Prostate gland (tissue), 2 donors: Measurements from ENCODE around the gene TMEM256. TPM values are rescaled to one million over a fixed set of nuclear protein-coding genes. Genes with fewer than 3 reads are reported as not detected.
A peak's percentile ranks its signal among the peaks of the same experiment; 100 is the strongest.

Source experiments
- DNase-seq: peaks from one replicate; pipeline ENCODE4 v3.0.0-alpha.2; 2019; ENCODE audit warnings: low spot score
- H3K27ac ChIP-seq, 2 donors: fragments of 200-600 bp; sonication (generic); 2 replicates each; pipeline ENCODE4 v1.5.1; 2017 to 2019
- H3K27me3 ChIP-seq: fragments of 200-600 bp; sonication (generic); replicated peaks from 2 replicates; pipeline ENCODE4 v1.5.1; 2019; ENCODE audit not compliant: insufficient read depth
- H3K36me3 ChIP-seq, 2 donors: fragments of 200-600 bp; sonication (generic); 1 replicate in 1 of 2; 2 replicates in 1 of 2; pipeline versions ENCODE4 v1.5.1 to v1.8.1; 2017 to 2019
- H3K4me1 ChIP-seq: fragments of 200-600 bp; sonication (generic); replicated peaks from 2 replicates; pipeline ENCODE4 v1.5.1; 2019
- H3K4me3 ChIP-seq, 2 donors: fragments of 200-600 bp; sonication (generic); 2 replicates each; pipeline ENCODE4 v1.5.1; 2017 to 2019
- H3K9me3 ChIP-seq: fragments of 200-600 bp; sonication (generic); 2 replicates; pipeline ENCODE4 v1.5.1; 2017
- POLR2A ChIP-seq: fragments of 450-650 bp; IDR thresholded peaks from one replicate; pipeline ENCODE4 v1.6.1; 2016; ENCODE audit warnings: antibody characterized with exemption, mild to moderate bottlenecking
- POLR2AphosphoS5 ChIP-seq: sonication (generic); formaldehyde crosslinking; IDR thresholded peaks from one replicate; pipeline ENCODE4 v1.6.1; 2017; ENCODE audit warnings: antibody characterized with exemption
- WGBS: methylation state at CpG from one replicate; pipeline ENCODE4 v1.1.5; 2018; 5-methylcytosine and 5-hydroxymethylcytosine counted together
- intact Hi-C: fragments of 100-400 bp; cut with DNase I; formaldehyde crosslinking; loops from one replicate; pipeline ENCODE4 v1.14.2; 2022
- total RNA-seq, 2 donors: library from RNA; depleted of rRNA; stranded (reverse); fragments of >200 nt; gene quantifications; one replicate each; pipeline ENCODE4 v1.1.0, GENCODE V29; 2016
- TF ChIP-seq, protein P1 (sequence below), 4 experiments: fragments of 200-600 bp in 2 of 4; fragments of 450-650 bp in 2 of 4; sonication (generic) in 2 of 4; IDR thresholded peaks; 1 replicate in 3 of 4; 2 replicates in 1 of 4; pipeline ENCODE4 v1.5.1; 2016 to 2019; ENCODE audit warnings: antibody characterized with exemption in 4 of 4, mild to moderate bottlenecking in 2 of 4, moderate library complexity in 2 of 4

Gene TMEM256
- total RNA-seq, 2 donors from 2014 or later = 63.0 to 192 TPM

DNA sequence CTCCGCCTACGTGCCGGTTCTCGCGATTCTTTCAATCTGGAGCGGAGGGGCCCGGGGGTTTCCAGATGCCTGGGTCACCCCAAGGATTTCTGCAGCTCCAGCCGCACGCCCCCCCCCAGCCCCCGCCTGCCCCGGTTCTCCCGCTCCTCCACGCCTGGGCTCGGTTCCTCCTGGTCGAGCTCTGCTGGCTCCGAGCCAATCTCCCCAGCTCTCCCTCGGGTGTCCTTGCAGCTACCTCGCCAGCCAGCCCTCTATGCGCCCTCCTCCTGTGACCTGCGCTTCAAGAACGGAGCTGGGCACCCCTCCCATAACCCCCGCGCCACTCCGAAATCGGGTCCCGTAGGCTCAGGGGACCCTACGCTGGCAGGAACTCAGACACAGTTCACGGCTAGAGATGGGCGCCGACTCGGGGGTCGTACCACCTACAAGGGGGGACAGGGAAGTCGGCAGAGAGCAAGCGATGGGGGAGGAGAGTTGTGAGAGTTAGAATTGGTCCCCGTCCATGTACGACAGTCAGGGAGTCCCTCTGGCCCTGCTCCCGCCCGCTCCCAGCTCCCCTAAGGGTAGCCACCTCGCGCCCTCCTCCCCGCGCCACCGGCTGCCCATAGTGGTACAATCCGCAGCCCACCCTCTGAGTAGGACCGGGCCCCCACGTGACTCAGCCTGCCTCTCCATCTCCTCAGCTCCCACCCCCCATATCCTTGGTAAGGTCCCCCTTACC lies 36.4 kb upstream of the TMEM256 start:
- Histone ChIP-seq H3K4me1 (peaks cover 15% of the 10 kb centered on the region), H3K9me3 (no peaks in the 10 kb centered on the region), H3K4me3 (peak overlapping the region; percentile 26 to 30), H3K36me3 (no peaks in the 10 kb centered on the region), H3K27me3 (no peaks in the 10 kb centered on the region), H3K27ac (no peak overlapping the region)
- TF ChIP-seq, protein P1, sequence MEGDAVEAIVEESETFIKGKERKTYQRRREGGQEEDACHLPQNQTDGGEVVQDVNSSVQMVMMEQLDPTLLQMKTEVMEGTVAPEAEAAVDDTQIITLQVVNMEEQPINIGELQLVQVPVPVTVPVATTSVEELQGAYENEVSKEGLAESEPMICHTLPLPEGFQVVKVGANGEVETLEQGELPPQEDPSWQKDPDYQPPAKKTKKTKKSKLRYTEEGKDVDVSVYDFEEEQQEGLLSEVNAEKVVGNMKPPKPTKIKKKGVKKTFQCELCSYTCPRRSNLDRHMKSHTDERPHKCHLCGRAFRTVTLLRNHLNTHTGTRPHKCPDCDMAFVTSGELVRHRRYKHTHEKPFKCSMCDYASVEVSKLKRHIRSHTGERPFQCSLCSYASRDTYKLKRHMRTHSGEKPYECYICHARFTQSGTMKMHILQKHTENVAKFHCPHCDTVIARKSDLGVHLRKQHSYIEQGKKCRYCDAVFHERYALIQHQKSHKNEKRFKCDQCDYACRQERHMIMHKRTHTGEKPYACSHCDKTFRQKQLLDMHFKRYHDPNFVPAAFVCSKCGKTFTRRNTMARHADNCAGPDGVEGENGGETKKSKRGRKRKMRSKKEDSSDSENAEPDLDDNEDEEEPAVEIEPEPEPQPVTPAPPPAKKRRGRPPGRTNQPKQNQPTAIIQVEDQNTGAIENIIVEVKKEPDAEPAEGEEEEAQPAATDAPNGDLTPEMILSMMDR (IDR thresholded peaks at IDR 0.05) = no peak
- no peak for TF ChIP-seq POLR2A
- no peak for TF ChIP-seq POLR2AphosphoS5
- intact Hi-C loops = no loop called here
- 3% methylated on average over 42 of the region's 46 CpGs for WGBS
- peak; percentile 44 for DNase-seq

DNA sequence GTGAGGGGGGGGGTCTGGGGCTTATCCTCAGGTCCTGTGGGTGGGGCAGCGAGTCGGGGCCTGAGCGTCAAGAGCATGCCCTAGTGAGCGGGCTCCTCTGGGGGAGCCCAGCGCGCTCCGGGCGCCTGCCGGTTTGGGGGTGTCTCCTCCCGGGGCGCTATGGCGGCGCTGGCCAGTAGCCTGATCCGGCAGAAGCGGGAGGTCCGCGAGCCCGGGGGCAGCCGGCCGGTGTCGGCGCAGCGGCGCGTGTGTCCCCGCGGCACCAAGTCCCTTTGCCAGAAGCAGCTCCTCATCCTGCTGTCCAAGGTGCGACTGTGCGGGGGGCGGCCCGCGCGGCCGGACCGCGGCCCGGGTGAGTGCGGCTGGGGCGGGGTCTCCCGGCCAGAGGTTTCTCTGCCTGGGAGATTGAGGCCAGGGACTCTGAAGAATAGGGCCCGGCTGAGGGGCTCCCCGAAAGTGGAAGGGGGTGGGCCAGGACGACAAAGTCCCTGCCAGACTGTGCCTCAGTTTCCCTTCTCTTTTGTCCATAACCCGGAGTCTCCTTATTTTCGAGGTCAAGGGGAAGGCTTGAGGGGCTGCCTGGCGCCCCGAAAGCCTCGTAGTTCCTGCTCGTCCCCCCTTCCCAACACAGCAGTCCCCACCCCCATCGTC lies 35.7 kb upstream of the TMEM256 start, which contains the start of gene FGF11:
Gene FGF11, plus strand, starts transcription at position 51 of the 651 bp plus-strand sequence. Its CDS starts 109 bp downstream, at position 160.
- H3K27ac ChIP-seq = peak within 1 kb of the TSS in 1 of 2 donors; percentile 39
- no peaks in the 10 kb centered on the region for H3K9me3 ChIP-seq
- intact Hi-C loops = loop anchor here (5.0 kb wide), 2 partner anchors 38 to 123 kb away; partner anchors contain the start of genes SENP3 and ZBTB4
- TF ChIP-seq POLR2AphosphoS5 (no peak), POLR2A (no peak)
- TF ChIP-seq, protein P1 (IDR thresholded peaks at IDR 0.05) = no peak
- peaks cover 15% of the 10 kb centered on the region for H3K4me1 ChIP-seq
- 1% methylated on average over 28 of the region's 50 CpGs for WGBS
- DNase-seq = no peak
- H3K4me3 ChIP-seq = peak within 1 kb of the TSS; percentile 26 to 30
- no peaks in the 10 kb centered on the region for H3K27me3 ChIP-seq
- no peaks in the 10 kb centered on the region for H3K36me3 ChIP-seq

DNA sequence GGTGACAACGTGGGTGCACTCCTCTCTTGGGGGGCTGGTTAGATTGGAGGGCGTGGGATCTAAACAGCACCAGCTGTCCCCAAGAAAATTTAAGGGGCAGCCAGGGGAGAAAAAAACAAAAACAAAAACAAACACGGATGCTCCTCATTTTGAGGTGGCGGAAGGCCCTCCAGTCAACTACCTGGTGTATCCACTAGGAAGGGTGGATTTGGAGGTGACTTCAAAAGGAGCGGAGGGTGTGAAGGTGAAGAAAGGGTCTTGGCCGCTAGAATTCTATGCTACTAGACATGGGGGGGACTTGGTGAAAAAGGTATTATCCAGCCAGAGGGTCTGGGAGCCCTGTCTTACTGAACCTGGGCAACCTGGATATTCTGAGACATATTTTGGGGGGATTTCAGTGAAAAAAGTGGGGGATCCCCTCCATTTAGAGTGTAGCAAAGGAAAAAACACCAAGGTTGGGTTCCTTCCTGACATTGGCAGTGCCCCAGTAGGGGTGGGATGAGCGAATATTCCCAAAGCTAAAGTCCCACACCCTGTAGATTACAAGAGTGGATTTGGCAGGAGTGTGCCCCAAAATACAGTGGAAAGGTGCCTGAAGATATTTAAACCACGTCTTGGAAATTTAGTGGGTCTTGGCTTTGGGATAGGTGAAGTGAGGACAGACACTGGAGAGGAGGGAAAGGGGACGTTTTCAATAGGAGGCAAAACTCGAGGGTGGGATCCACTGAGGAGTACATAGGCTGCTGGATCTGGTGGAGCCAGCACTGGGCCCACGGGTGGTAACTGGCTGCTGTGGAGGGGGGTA lies 35.0 kb upstream of the TMEM256 start:
- WGBS = 58% methylated on average over 11 of the region's 11 CpGs
- H3K27ac ChIP-seq = no peak overlapping the region
- H3K9me3 ChIP-seq = no peaks in the 10 kb centered on the region
- DNase-seq = no peak
- intact Hi-C loops = loop anchor here (5.0 kb wide), 2 partner anchors 38 to 123 kb away; partner anchors contain the start of genes SENP3 and ZBTB4
- TF ChIP-seq, protein P1 (IDR thresholded peaks at IDR 0.05) = no peak
- H3K27me3 ChIP-seq = no peaks in the 10 kb centered on the region
- peak overlapping the region; percentile 26 to 30 for H3K4me3 ChIP-seq
- peaks cover 15% of the 10 kb centered on the region for H3K4me1 ChIP-seq
- no peaks in the 10 kb centered on the region for H3K36me3 ChIP-seq

DNA sequence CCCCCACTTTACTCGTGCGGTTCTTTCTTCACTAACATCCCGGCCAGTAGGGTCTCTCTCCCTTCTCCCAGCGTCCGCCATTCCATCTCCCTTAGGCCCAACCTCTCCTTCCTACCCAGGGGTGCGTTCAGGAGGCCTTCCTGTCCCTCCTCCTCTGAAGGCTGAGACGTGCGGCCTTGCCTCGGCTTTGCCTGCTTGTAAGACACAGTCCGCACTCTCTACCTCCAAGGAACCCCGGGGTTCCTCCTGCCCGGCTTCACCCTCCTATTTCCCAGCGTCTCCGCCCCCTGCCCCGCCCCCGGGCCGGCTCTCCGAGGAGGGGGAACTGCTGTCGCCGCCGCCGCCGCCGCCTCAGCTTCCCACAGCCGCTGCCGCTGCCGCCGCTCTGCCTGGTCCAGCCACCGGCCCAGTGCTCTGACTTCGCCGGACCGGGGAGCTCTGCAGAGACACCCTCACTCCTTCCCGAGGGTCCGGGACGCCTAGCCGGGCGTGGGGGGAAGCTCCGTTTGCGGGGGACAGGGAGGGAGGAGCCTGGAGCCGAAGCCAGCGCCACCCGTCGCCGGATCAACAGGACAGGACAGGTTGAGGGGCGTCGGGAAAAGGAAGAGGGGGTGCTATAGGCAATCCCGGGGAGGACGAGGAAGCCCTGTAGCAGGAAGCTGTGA lies 34.2 kb upstream of the TMEM256 start:
- peak; percentile 50 for DNase-seq
- H3K36me3 ChIP-seq = no peaks in the 10 kb centered on the region
- intact Hi-C loops = loop anchor here (5.0 kb wide), 2 partner anchors 39 to 124 kb away; partner anchors contain the start of genes SENP3 and ZBTB4
- peaks cover 15% of the 10 kb centered on the region for H3K4me1 ChIP-seq
- peak overlapping the region; percentile 22 to 26 for H3K4me3 ChIP-seq
- TF ChIP-seq, protein P1 (IDR thresholded peaks at IDR 0.05) = peak in 1 of 4 experiments; percentile 10
- TF ChIP-seq POLR2AphosphoS5 (peak; percentile 23), POLR2A (peak; percentile 45)
- H3K9me3 ChIP-seq = no peaks in the 10 kb centered on the region
- WGBS = 12% methylated on average over 40 of the region's 48 CpGs
- peak overlapping the region in 1 of 2 donors; percentile 39 for H3K27ac ChIP-seq
- H3K27me3 ChIP-seq = no peaks in the 10 kb centered on the region
